ENCODE measurements around the gene RTBDN. TPM values are rescaled to one million over a fixed set of nuclear protein-coding genes. Genes with fewer than 3 reads are reported as not detected.
"Not testable (repeated sequence)": the region's sequence is repeated elsewhere in the genome, so short reads cannot be mapped to it uniquely, and the experiment has no call there.

RTBDN gene
- total RNA-seq, 2 donors from 2014 or later, result not detected

DNA sequence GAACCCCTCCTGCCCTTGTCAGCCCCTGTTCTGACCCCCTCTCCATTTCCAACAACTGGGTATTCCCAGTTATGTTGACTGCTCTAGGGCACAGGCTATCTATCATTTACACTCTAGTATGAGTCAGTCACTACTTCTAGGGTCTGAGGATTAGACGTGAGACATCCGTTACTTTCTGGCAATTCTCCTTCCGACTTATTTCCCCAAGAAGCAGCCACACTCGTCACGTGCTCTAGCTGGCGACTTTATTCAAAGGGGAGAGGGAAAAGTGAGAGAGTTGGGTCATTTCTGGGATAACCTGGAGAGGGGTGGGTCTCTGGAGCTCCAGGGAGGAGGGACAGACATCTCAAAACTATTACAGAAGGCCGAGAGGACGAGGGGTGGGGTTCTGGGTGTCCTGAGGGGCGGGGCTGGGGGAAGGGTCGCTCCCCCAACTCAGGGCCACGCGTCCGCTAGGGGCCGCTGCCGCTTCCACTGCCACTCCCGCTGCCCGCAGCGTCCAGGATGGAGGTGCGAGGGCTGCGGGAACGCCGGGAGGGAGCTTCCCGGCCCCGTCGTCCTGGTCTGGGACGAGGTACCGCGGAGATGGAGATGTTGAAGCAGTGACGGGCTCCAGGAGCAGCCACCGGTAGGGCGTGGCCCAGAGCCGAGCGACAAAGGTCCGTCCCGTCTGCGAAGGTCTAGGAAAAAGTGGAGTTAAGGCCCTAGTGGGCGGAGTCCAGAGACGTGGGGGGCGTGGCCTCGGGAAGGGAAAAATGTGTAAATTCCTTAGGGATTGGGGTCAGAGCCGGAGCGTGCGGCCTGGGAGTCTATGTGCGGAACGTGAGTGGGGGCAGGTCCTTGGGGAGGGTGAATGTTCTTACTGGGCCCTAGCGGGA, 8.9 kb downstream of the RTBDN start:
- peak in 1 of 3 donors; percentile 18 for DNase-seq
- no peaks in the 10 kb centered on the region for H3K9me3 ChIP-seq (ENCODE audit: control insufficient read depth, low read length, poor library complexity, severe bottlenecking)
- H3K27me3 Mint-ChIP-seq, result peaks cover 50% of the 10 kb centered on the region
- H3K36me3 Mint-ChIP-seq (ENCODE audit: low read depth), result peaks cover 5% of the 10 kb centered on the region
- peak; percentile 35 for ATAC-seq
- peak overlapping the region; percentile 28 for H3K4me3 Mint-ChIP-seq
- H3K27ac Mint-ChIP-seq, result no peak overlapping the region
- peaks cover 6% of the 10 kb centered on the region for H3K4me1 Mint-ChIP-seq

DNA sequence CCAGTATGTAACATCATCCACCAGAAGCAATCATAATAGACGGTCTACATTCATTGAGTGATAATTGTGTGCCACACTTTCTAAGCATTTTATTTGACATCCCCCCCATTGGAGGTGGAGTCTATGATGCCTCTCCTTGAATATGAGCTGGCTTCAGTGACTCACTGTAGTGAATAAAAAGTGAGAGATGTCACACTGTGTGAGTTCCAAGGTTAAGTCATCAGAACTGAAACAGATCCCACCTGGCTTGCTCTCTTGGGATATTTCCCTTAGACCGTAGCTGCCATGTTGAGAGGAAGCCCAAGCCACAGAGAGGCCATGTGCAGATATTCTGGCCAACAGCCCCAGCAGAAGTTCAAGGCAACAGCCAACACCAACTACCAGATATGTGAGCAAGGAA, 12.6 kb downstream of the RTBDN start:
- no peak for DNase-seq
- no peak for ATAC-seq
- peaks cover 6% of the 10 kb centered on the region for H3K4me1 Mint-ChIP-seq
- no peak overlapping the region for H3K27ac Mint-ChIP-seq
- peaks cover 3% of the 10 kb centered on the region for H3K36me3 Mint-ChIP-seq (ENCODE audit: low read depth)
- no peak overlapping the region for H3K4me3 Mint-ChIP-seq
- peaks cover 15% of the 10 kb centered on the region for H3K27me3 Mint-ChIP-seq
- no peaks in the 10 kb centered on the region for H3K9me3 ChIP-seq (ENCODE audit: control insufficient read depth, low read length, poor library complexity, severe bottlenecking)

DNA sequence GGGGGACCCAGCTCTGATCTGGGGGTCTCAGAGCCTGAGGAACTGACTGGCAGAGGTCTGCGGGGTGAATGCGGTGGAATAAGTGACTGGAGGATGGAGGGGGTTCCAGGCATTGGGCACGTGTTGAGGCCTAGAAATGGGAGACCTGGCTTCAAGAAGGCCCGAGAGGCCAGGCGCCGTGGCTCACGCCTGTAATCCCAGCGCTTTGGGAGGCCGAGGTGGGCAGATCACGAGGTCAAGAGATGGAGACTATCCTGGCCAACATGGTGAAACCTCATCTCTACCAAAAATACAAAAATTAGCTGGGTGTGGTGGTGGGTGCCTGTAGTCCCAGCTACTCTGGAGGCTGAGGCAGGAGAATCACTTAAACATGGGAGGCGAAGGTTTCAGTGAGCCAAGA, 16.6 kb downstream of the RTBDN start:
- H3K4me3 Mint-ChIP-seq; H3K36me3 Mint-ChIP-seq (ENCODE audit: low read depth); ATAC-seq; DNase-seq; H3K27ac Mint-ChIP-seq; H3K27me3 Mint-ChIP-seq; H3K9me3 ChIP-seq (ENCODE audit: control insufficient read depth, low read length, poor library complexity, severe bottlenecking); H3K4me1 Mint-ChIP-seq: not testable (repeated sequence)

DNA sequence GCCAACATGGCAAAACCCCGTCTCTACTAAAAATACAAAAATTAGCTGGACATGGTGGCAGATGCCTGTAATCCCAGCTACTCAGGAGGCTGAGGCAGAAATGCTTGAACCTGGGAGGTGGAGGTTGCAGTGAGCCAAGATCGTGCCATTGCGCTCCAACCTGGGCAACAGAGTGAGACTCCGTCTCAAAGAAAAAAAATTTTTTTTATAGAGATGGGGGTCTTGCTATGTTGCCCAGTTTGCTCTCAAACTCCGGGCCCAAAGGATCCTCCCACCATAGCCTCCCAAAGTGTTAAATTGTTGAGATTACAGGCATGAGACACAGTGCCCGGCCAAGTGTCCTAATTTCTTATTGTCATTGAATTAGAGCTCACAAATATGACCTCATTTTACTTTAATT, 17.2 kb downstream of the RTBDN start:
- not testable (repeated sequence) for H3K27ac Mint-ChIP-seq; DNase-seq; H3K27me3 Mint-ChIP-seq; H3K4me3 Mint-ChIP-seq; H3K36me3 Mint-ChIP-seq (ENCODE audit: low read depth); H3K4me1 Mint-ChIP-seq; ATAC-seq; H3K9me3 ChIP-seq (ENCODE audit: control insufficient read depth, low read length, poor library complexity, severe bottlenecking)

DNA sequence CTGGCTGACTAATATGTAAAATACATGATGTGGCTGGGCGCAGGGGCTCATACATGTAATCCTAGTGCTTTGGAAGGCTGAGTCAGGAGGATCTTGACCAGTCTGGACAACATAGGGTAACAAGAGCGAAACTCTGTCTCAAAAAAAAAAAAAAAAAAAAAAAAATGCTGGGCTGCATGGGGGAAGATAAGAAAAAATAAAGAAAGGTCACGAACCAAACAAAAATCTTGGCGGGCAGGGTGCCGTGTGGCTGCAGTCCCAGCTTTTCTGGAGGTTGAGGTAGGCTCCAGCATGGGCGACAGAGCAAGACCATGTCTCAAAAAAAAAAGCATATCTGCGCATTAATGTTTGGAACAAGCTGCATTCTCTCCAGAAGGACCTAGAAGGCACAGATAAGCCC, 19.3 kb downstream of the RTBDN start:
- DNase-seq, result no peak
- H3K9me3 ChIP-seq (ENCODE audit: control insufficient read depth, low read length, poor library complexity, severe bottlenecking), result no peaks in the 10 kb centered on the region
- Mint-ChIP-seq H3K27me3 (no peaks in the 10 kb centered on the region), H3K4me1 (no peaks in the 10 kb centered on the region), H3K36me3 (ENCODE audit: low read depth) (no peaks in the 10 kb centered on the region), H3K27ac (no peak overlapping the region), H3K4me3 (no peak overlapping the region)
- no peak for ATAC-seq

DNA sequence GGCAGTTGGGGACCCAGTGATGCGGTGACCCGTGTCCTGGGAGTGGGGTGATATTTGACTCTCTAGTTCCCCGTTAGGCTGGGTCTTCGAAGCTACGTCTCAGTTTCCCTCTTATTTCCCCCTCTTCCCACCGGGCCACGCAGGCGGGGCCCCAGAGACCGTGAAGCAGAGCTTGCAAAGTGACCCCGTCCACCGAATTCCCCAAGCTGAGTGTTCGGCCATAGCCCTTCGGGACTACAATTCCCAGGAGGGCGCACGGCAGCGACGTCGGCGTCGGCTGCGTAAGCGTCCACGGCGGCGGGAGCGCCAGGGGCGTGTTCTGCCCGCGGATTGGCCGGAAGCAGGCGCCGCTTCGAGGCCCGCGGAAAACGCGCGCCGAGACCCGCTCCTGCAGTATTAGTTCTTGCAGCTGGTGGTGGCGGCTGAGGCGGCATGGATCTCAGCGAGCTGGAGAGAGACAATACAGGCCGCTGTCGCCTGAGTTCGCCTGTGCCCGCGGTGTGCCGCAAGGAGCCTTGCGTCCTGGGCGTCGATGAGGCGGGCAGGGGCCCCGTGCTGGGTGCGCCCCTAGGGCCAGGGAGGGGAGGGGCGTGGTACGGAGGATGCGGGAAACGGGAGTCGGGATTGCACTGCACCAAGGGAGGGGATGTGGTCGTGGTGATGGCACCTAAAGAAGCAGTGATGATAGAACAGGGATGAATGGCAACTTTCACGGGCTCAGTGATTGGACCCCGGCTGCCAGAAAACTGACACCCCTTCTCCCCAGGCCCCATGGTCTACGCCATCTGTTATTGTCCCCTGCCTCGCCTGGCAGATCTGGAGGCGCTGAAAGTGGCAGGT, 27.9 kb downstream of the RTBDN start, which contains the start of gene RNASEH2A:
Gene RNASEH2A, plus strand, starts transcription at position 343 of the 840 bp plus-strand sequence. Its CDS starts 90 bp downstream, at position 433.
- no peaks in the 10 kb centered on the region for H3K9me3 ChIP-seq (ENCODE audit: control insufficient read depth, low read length, poor library complexity, severe bottlenecking)
- H3K4me3 Mint-ChIP-seq, result peak within 1 kb of the TSS; percentile 96
- DNase-seq (peak; percentile 75 to 84 (median 77)), ATAC-seq (peak; percentile 90)
- H3K27me3 Mint-ChIP-seq, result no peaks in the 10 kb centered on the region
- peak within 1 kb of the TSS; percentile 54 for H3K27ac Mint-ChIP-seq
- peaks cover 22% of the 10 kb centered on the region for H3K4me1 Mint-ChIP-seq
- H3K36me3 Mint-ChIP-seq (ENCODE audit: low read depth), result peaks cover 4% of the 10 kb centered on the region

DNA sequence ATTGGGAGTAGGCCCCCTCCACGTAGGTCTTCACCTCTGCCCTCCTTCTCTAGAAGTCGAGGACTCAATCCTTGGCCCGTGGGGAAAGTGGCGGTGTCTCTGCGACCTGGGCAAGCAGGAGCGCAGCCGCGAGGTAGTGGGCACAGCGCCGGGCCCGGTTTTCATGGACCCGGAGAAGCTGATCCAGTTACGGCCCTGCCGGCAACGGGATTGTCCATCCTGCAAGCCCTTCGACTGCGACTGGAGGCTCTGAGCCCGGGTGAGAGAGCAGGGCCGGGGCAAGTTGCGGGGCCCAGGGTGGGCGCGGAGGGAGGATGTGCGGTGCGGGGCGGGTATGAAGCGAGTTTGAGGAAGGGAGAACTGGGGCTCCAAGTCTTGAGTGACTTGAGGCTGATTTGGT, 30.3 kb downstream of the RTBDN start:
- Mint-ChIP-seq H3K4me1 (peaks cover 29% of the 10 kb centered on the region), H3K4me3 (no peak overlapping the region), H3K36me3 (ENCODE audit: low read depth) (peaks cover 2% of the 10 kb centered on the region), H3K27me3 (no peaks in the 10 kb centered on the region), H3K27ac (no peak overlapping the region)
- no peaks in the 10 kb centered on the region for H3K9me3 ChIP-seq (ENCODE audit: control insufficient read depth, low read length, poor library complexity, severe bottlenecking)
- no peak for DNase-seq
- ATAC-seq, result no peak

DNA sequence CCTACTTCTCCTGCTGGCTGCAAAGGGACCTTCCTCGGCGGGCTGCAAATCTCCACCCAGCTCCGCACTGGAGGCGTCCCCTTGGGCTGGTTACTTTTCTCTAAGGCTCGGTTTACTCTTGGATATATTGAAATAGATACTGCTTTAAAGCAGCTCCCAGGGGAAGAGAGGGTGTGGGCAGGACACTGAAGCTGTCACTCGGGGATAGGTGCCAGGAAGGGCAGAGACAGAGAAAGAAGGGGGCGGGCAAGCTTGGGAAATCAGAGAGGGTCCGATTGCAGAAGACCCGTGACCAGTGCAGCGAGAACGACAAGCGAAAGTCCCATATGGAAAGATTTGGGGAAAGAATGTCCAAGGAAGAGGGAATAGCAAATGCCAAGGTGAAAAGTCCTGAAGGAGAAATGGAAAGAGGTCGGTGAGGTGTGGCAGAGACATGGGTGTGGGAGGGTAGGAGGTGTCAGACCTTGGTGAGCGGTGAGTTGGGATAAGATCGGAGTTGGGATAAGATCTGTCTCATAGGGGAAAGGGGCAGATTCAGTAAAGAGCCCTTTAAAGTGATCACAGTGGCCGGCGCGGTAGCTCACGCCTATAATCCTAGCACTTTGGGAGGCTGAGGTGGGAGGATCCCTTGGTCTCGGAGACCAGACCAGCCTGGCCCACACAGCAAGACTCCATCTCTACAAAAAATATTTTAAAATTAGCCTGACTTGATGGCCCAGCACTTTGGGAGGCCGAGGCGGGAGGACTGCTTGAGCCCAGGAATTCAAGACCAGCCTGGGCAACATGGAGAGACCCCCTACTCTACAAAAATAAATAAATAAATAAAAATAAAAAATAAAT, 31.9 kb downstream of the RTBDN start:
- peak overlapping the region; percentile 90 for H3K4me3 Mint-ChIP-seq

DNA sequence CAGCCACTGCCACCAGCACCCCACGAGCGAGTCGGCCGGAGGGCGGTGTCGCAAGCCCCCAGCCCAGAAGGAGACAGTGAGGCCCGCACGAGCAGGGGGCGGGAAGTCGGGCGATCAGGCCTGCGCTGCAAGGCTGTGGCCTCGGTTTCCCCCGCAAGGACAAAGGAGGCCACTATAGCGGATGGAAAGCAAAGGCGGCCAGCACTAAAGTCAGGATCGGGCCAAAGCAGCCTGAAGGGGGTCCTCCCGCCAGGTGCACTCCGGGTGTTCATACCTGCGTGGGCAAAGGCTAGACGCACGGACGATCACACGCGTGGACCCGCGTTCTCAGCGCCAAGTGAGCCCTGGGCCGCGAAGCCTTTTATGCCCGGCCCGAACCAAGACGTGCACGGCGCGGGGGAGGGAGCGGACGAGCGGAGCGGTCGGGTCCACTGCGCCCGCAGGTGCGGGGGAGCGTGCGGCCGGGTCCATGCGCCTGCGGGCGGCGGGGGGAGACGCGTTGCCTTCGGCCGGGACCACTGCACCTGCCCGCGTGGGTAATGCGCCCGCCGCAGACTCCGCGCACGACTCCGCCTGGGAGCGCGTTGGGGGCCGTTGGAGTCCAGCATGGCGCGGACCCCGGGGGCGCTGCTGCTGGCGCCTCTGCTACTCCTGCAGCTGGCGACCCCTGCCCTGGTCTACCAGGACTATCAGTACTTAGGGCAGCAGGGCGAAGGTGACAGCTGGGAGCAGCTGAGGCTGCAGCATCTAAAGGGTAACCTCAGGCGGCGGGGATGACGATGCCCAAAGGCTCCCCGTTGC, 32.7 kb downstream of the RTBDN start, which contains the start of the genes PRDX2 and THSD8:
Gene PRDX2, minus strand, starts transcription at position 335 of the 801 bp plus-strand sequence. CDS start 539 bp downstream, outside the sequence.
Gene THSD8, plus strand, starts transcription at position 604 of the 801 bp plus-strand sequence. Its CDS starts 3 bp downstream, at position 607.
- DNase-seq (peak; percentile 51 to 69 (median 55)), ATAC-seq (peak; percentile 73)
- Mint-ChIP-seq H3K36me3 (ENCODE audit: low read depth) (peaks cover 2% of the 10 kb centered on the region), H3K27me3 (no peaks in the 10 kb centered on the region), H3K4me3 (peak within 1 kb of the TSS; percentile 90), H3K4me1 (peaks cover 22% of the 10 kb centered on the region), H3K27ac (peak within 1 kb of the TSS; percentile 74)
- no peaks in the 10 kb centered on the region for H3K9me3 ChIP-seq (ENCODE audit: control insufficient read depth, low read length, poor library complexity, severe bottlenecking)

More for the DNA sequence above, 31.9 kb downstream of the RTBDN start:
- H3K36me3 Mint-ChIP-seq (ENCODE audit: low read depth), result peaks cover 2% of the 10 kb centered on the region
- peak overlapping the region; percentile 74 for H3K27ac Mint-ChIP-seq
- DNase-seq (no peak), ATAC-seq (no peak)
- no peaks in the 10 kb centered on the region for H3K27me3 Mint-ChIP-seq
- peaks cover 27% of the 10 kb centered on the region for H3K4me1 Mint-ChIP-seq
- H3K9me3 ChIP-seq (ENCODE audit: control insufficient read depth, low read length, poor library complexity, severe bottlenecking), result no peaks in the 10 kb centered on the region

DNA sequence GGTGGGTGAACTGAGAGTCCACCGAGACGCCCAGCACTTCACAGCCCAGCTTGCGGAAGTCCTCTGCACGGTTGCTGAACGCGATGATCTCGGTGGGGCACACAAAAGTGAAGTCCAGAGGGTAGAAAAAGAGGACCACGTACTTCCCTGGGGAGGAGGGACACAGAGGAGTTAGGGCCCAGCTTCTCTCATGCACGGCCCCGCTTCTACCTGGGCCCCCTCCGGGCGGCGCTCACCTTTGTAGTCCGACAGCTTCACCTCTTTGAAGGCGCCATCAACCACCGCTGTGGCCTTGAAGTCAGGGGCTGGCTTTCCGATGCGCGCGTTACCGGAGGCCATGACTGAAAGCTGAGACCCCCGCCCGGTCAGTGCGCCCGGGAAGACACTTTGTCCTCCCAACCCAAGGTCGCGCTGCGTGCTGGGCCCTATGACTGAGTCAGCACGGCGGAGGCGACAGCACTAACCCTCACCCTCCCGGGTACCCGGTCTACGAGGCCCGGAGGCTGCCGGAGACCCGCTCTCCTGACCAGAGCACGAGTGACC, 33.4 kb downstream of the RTBDN start:
- peak overlapping the region; percentile 61 for H3K27ac Mint-ChIP-seq
- ATAC-seq (peak; percentile 3), DNase-seq (no peak)

DNA sequence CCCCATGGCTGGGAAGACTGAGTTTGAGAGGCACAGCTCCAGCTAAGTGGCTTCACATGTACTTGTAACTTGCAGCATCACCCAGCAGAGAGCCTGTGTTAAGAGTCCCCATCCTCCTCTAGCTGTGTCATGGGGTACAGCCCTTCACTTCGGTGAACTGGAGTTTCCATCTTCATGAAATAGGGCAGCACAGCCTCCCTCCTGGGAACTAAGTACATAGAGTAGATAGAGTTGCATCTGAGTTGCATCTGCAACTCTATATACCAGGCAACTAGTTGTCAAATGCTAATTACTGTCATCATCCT, 34.0 kb downstream of the RTBDN start:
- ATAC-seq (no peak), DNase-seq (no peak)
- Mint-ChIP-seq H3K27ac (peak overlapping the region; percentile 61), H3K4me1 (peaks cover 24% of the 10 kb centered on the region), H3K4me3 (peak overlapping the region; percentile 90), H3K36me3 (ENCODE audit: low read depth) (peaks cover 2% of the 10 kb centered on the region), H3K27me3 (no peaks in the 10 kb centered on the region)
- no peaks in the 10 kb centered on the region for H3K9me3 ChIP-seq (ENCODE audit: control insufficient read depth, low read length, poor library complexity, severe bottlenecking)

More for the DNA sequence above, 33.4 kb downstream of the RTBDN start:
- Mint-ChIP-seq H3K4me1 (peaks cover 22% of the 10 kb centered on the region), H3K36me3 (ENCODE audit: low read depth) (peaks cover 2% of the 10 kb centered on the region), H3K4me3 (peak overlapping the region; percentile 90), H3K27me3 (no peaks in the 10 kb centered on the region)
- no peaks in the 10 kb centered on the region for H3K9me3 ChIP-seq (ENCODE audit: control insufficient read depth, low read length, poor library complexity, severe bottlenecking)

Measured in T-helper 17 cell (primary cell).